Activated naive CD4-positive, alpha-beta T cell treated with anti-CD3 and anti-CD28 coated beads, Interleukin-2, amount 50 U/mL, for 72 hours (primary cell): ENCODE results near the gene CPT2. TPM values are rescaled to one million over a fixed set of nuclear protein-coding genes. Genes with fewer than 3 reads are reported as not detected.
A peak's percentile ranks its signal among the peaks of the same experiment; 100 is the strongest.
"Not testable (repeated sequence)": the region's sequence is repeated elsewhere in the genome, so short reads cannot be mapped to it uniquely, and the experiment has no call there.

ENCODE experiments used
- ATAC-seq, 2 donors: fragments of 150-1000 bp; cut with Tn5 transposase; 2 replicates each; pipeline ENCODE4 v1.10.0; 2021; ENCODE audit warnings: mild to moderate bottlenecking in 2 of 2, moderate library complexity in 2 of 2
- DNase-seq, 2 donors: peaks; one replicate each; pipeline ENCODE4 v3.0.0; 2021 to 2022; ENCODE audit warnings: low spot score in 2 of 2
- H3K27ac Mint-ChIP-seq, 2 donors: one replicate each; pipeline ENCODE4 v1.8.0; 2022; ENCODE audit warnings: mild to moderate bottlenecking in 2 of 2, mixed read lengths in 2 of 2
- H3K36me3 Mint-ChIP-seq, 2 donors: one replicate each; pipeline ENCODE4 v1.8.0; 2022; ENCODE audit warnings: mixed read lengths in 2 of 2
- H3K9me3 Mint-ChIP-seq, 2 donors: one replicate each; pipeline ENCODE4 v1.8.0; 2022; ENCODE audit warnings: mixed read lengths in 2 of 2
- total RNA-seq, 2 donors: library from RNA; stranded (reverse); gene quantifications; one replicate each; pipeline ENCODE4 v1.2.3, GENCODE V29; 2022

CPT2 gene
- total RNA-seq, 2 donors from 2014 or later = 11.3 to 22.8 TPM

GRCh38 chr1:53197291-53198200 lies 922 bp downstream of the CPT2 start:
- peak overlapping the region; percentile 99 for H3K27ac Mint-ChIP-seq
- DNase-seq (no peak), ATAC-seq (no peak)
- peaks cover 15 to 21% of the 10 kb centered on the region in 2 donors for H3K36me3 Mint-ChIP-seq
- H3K9me3 Mint-ChIP-seq = no peaks in the 10 kb centered on the region

- ATAC-seq (no peak), DNase-seq (no peak)
- Mint-ChIP-seq H3K9me3 (no peaks in the 10 kb centered on the region), H3K27ac (peak overlapping the region; percentile 99), H3K36me3 (peaks cover 16 to 28% of the 10 kb centered on the region in 2 donors)
Observed at GRCh38 chr1:53198241-53198651, 1.6 kb downstream of the CPT2 start.

GRCh38 chr1:53203466-53203865 lies 6.8 kb downstream of the CPT2 start:
- Mint-ChIP-seq H3K36me3 (peaks cover 45 to 59% of the 10 kb centered on the region in 2 donors), H3K27ac (no peak overlapping the region), H3K9me3 (peaks cover 14 to 21% of the 10 kb centered on the region in 2 donors)
- no peak for ATAC-seq
- DNase-seq = no peak

- not testable (repeated sequence) for ATAC-seq, DNase-seq, H3K27ac Mint-ChIP-seq
- Mint-ChIP-seq H3K9me3 (peaks cover 14 to 21% of the 10 kb centered on the region in 2 donors), H3K36me3 (peaks cover 46 to 68% of the 10 kb centered on the region in 2 donors)
Observed at GRCh38 chr1:53205496-53205895, 8.9 kb downstream of the CPT2 start.

- H3K9me3 Mint-ChIP-seq = peaks cover 14 to 21% of the 10 kb centered on the region in 2 donors
- DNase-seq, ATAC-seq, H3K27ac Mint-ChIP-seq: not testable (repeated sequence)
- peaks cover 46 to 68% of the 10 kb centered on the region in 2 donors for H3K36me3 Mint-ChIP-seq
Observed at GRCh38 chr1:53206083-53206685, 9.6 kb downstream of the CPT2 start.

- H3K36me3 Mint-ChIP-seq = peaks cover 46 to 68% of the 10 kb centered on the region in 2 donors
- no peak for ATAC-seq
- no peak overlapping the region for H3K27ac Mint-ChIP-seq
- DNase-seq = no peak
- peaks cover 14 to 21% of the 10 kb centered on the region in 2 donors for H3K9me3 Mint-ChIP-seq
Observed at GRCh38 chr1:53206735-53207379, 10.2 kb downstream of the CPT2 start.

- Mint-ChIP-seq H3K36me3 (peaks cover 46 to 66% of the 10 kb centered on the region in 2 donors), H3K9me3 (peaks cover 14 to 21% of the 10 kb centered on the region in 2 donors), H3K27ac (peak overlapping the region in 1 of 2 donors; percentile 0)
- DNase-seq = no peak
- no peak for ATAC-seq
Observed at GRCh38 chr1:53207726-53208125, 11.1 kb downstream of the CPT2 start.

- ATAC-seq (no peak), DNase-seq (no peak)
- H3K36me3 Mint-ChIP-seq = peaks cover 23 to 40% of the 10 kb centered on the region in 2 donors
- H3K27ac Mint-ChIP-seq = no peak overlapping the region
- H3K9me3 Mint-ChIP-seq = peaks cover 7% of the 10 kb centered on the region in 2 donors
Observed at GRCh38 chr1:53210352-53210751, 13.7 kb downstream of the CPT2 start.

- DNase-seq (no peak), ATAC-seq (no peak)
- peaks cover 7% of the 10 kb centered on the region in 2 donors for H3K9me3 Mint-ChIP-seq
- H3K27ac Mint-ChIP-seq = no peak overlapping the region
- peaks cover 19 to 35% of the 10 kb centered on the region in 2 donors for H3K36me3 Mint-ChIP-seq
Observed at GRCh38 chr1:53210954-53211353, 14.3 kb downstream of the CPT2 start.

- no peaks in the 10 kb centered on the region for H3K9me3 Mint-ChIP-seq
- ATAC-seq (no peak), DNase-seq (no peak)
- H3K27ac Mint-ChIP-seq = peak overlapping the region; percentile 29 to 37
- peaks cover 0 to 6% of the 10 kb centered on the region in 2 donors for H3K36me3 Mint-ChIP-seq
Observed at GRCh38 chr1:53214376-53214940, 17.8 kb downstream of the CPT2 start.

GRCh38 chr1:53218201-53218600 lies 21.6 kb downstream of the CPT2 start:
- no peak for DNase-seq
- no peak for ATAC-seq
- no peaks in the 10 kb centered on the region for H3K9me3 Mint-ChIP-seq
- H3K27ac Mint-ChIP-seq = no peak overlapping the region
- H3K36me3 Mint-ChIP-seq = peaks cover 0 to 6% of the 10 kb centered on the region in 2 donors

- ATAC-seq (no peak), DNase-seq (no peak)
- no peaks in the 10 kb centered on the region for H3K9me3 Mint-ChIP-seq
- H3K27ac Mint-ChIP-seq = peak overlapping the region; percentile 86 to 97
- H3K36me3 Mint-ChIP-seq = peaks cover 0 to 6% of the 10 kb centered on the region in 2 donors
Observed at GRCh38 chr1:53219711-53220110, 23.1 kb downstream of the CPT2 start.

- peak; percentile 93 to 94 for ATAC-seq
- DNase-seq = peak; percentile 94 to 96
- Mint-ChIP-seq H3K9me3 (no peaks in the 10 kb centered on the region), H3K36me3 (peaks cover 0 to 6% of the 10 kb centered on the region in 2 donors), H3K27ac (peak within 1 kb of the TSS; percentile 86 to 97)
Observed at GRCh38 chr1:53220171-53220961, 23.7 kb downstream of the CPT2 start, which contains the start of gene CZIB. Gene CZIB (minus strand): TSS chr1:53220634. CDS start chr1:53220575, 59 bp downstream.

GRCh38 chr1:53220962-53221286 lies 24.3 kb downstream of the CPT2 start:
- DNase-seq = no peak
- H3K36me3 Mint-ChIP-seq = peaks cover 0 to 6% of the 10 kb centered on the region in 2 donors
- no peak for ATAC-seq
- no peaks in the 10 kb centered on the region for H3K9me3 Mint-ChIP-seq
- peak overlapping the region; percentile 86 to 97 for H3K27ac Mint-ChIP-seq

- no peak for DNase-seq
- peaks cover 10 to 17% of the 10 kb centered on the region in 2 donors for H3K36me3 Mint-ChIP-seq
- no peak for ATAC-seq
- H3K27ac Mint-ChIP-seq = peak overlapping the region; percentile 94 to 98
- H3K9me3 Mint-ChIP-seq = no peaks in the 10 kb centered on the region
Observed at GRCh38 chr1:53237638-53238037, 41.0 kb downstream of the CPT2 start.
